Astrocyte of the cerebellum (primary cell): ENCODE measurements around the gene TSHR.

Experiments
- DNase-seq: peaks from one replicate; pipeline ENCODE4 v3.0.0-alpha.2; 2011; ENCODE audit warnings: low read depth
- H3K4me3 ChIP-seq: 2 replicates; pipeline ENCODE4 v1.5.1; 2011; ENCODE audit warnings: mild to moderate bottlenecking, low read depth, low read length, moderate library complexity
- CTCF ChIP-seq: IDR thresholded peaks from 2 replicates; pipeline ENCODE4 v1.5.1; 2012; ENCODE audit warnings: low read length, low read depth, moderate library complexity, mild to moderate bottlenecking; ENCODE audit errors: missing control alignments
- in situ Hi-C: cut with HindIII; loops from 2 replicates; pipeline ENCODE4 v1.10.0; 2017; ENCODE audit warnings: low sequenced_read_pairs

Gene TSHR

GRCh38 chr14:80940146-80940545 is 15.3 kb upstream of the TSHR start:
- in situ Hi-C loops, result no loop called here
- no peak overlapping the region for H3K4me3 ChIP-seq
- no peak for DNase-seq
- no peak for TF ChIP-seq CTCF

- in situ Hi-C loops, result no loop called here
Measured at GRCh38 chr14:80941241-80942185, 13.9 kb upstream of the TSHR start, which contains the start of gene CEP128. TSS of gene CEP128 (minus strand) at chr14:80941738.

GRCh38 chr14:80942191-80942600 is 13.2 kb upstream of the TSHR start:
- in situ Hi-C loops, result no loop called here
- peak overlapping the region; percentile 79 for H3K4me3 ChIP-seq
- no peak for DNase-seq
- no peak for TF ChIP-seq CTCF

More at GRCh38 chr14:80941241-80942185, 13.9 kb upstream of the TSHR start, which contains the start of gene CEP128:
- peak within 1 kb of the TSS; percentile 79 for H3K4me3 ChIP-seq
- no peak for TF ChIP-seq CTCF
- peak; percentile 96 for DNase-seq

- in situ Hi-C loops, result no loop called here
- DNase-seq, result no peak
- H3K4me3 ChIP-seq, result no peak overlapping the region
- no peak for TF ChIP-seq CTCF
Measured at GRCh38 chr14:80944861-80945617, 10.4 kb upstream of the TSHR start.

- no peak for TF ChIP-seq CTCF
- in situ Hi-C loops, result no loop called here
- DNase-seq, result no peak
- H3K4me3 ChIP-seq, result no peak overlapping the region
Measured at GRCh38 chr14:80946187-80946586, 9.2 kb upstream of the TSHR start.

GRCh38 chr14:80946797-80947196 is 8.6 kb upstream of the TSHR start:
- TF ChIP-seq CTCF, result no peak
- DNase-seq, result no peak
- H3K4me3 ChIP-seq, result no peak overlapping the region
- in situ Hi-C loops, result no loop called here
